AG04450 (cell line): ENCODE data around the gene CYP2J2. TPM values are rescaled to one million over a fixed set of nuclear protein-coding genes. Genes with fewer than 3 reads are reported as not detected.
"Not testable (repeated sequence)": the region's sequence is repeated elsewhere in the genome, so short reads cannot be mapped to it uniquely, and the experiment has no call there.

Source experiments
- CTCF ChIA-PET: fragments of 300-600, 350-600 bp; formaldehyde crosslinking; extraction: SDS; loops from one replicate; lab custom pipeline; 2022; ENCODE audit warnings: antibody characterized with exemption, inconsistent platforms; lab: Charles Lee
- POLR2A ChIA-PET: fragments of 350-600 bp; formaldehyde crosslinking; extraction: SDS; loops from one replicate; lab custom pipeline; 2021; ENCODE audit warnings: antibody characterized with exemption, inconsistent platforms; lab: Yijun Ruan, JAX
- DNase-seq: peaks from one replicate; pipeline ENCODE4 v3.0.0-alpha.2; 2011; ENCODE audit warnings: low read depth, low spot score
- H3K27ac ChIP-seq: one replicate; pipeline ENCODE4 v1.5.1; 2012; ENCODE audit warnings: low read depth, low read length, control low read depth
- H3K27me3 ChIP-seq: one replicate; pipeline ENCODE4 v1.6.0; 2012; ENCODE audit warnings: low read length; ENCODE audit not compliant: control insufficient read depth, insufficient read depth
- H3K4me3 ChIP-seq: 2 replicates; pipeline ENCODE4 v1.5.1; 2011; ENCODE audit warnings: mild to moderate bottlenecking, low read depth, low read length, control low read depth
- H3K9me3 ChIP-seq: 2 replicates; pipeline ENCODE4 v1.5.1; 2012; ENCODE audit warnings: low read length; ENCODE audit not compliant: control insufficient read depth, insufficient read depth
- CTCF ChIP-seq: IDR thresholded peaks from 2 replicates; pipeline ENCODE4 v1.5.1; 2011; ENCODE audit warnings: low read depth, low read length, control low read depth, inconsistent platforms
- polyA plus RNA-seq: library from polyadenylated mRNA; depleted of rRNA; stranded (reverse); fragments of >200 nt; gene quantifications from 2 replicates; pipeline ENCODE4 v1.2.3, GENCODE V29; 2011

Gene CYP2J2
- polyA plus RNA-seq, 1 experiment: 0.10 TPM

DNA sequence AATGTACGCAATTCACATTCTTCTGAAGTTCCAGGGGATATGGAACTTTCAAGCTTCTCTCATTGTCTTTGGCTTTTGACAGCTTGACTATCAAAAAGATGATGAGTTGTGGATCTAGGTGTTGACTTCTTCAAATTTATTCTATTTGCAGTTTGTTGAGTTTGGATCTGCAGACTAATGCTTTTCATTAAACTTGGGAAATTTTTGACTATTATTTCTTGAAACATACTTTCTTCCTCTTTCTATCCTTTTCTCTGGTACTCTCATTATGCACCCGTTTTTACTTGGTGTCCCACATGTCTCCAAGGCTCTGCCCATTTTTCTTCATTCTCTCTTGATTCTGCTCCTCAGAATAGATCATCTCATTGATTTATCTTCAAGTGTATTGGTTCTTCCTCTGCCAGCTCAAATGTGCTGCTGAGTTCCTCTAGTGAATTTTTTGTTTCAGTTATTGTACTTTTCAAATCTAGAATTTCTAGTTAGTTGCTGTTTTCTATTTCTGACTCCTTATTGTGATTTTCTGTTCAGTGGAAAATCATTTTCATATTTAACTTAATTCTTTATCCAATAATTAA lies 49.4 kb downstream of the CYP2J2 start:
- Histone ChIP-seq H3K9me3 (no peaks in the 10 kb centered on the region), H3K27ac (no peak overlapping the region), H3K4me3 (no peak overlapping the region), H3K27me3 (no peaks in the 10 kb centered on the region)
- CTCF ChIA-PET: interaction anchor here (0.5 to 4.9 kb wide), 5 partner anchors 9 to 1137 kb away, joined by 3 to 80 read pairs (median 3); no protein-coding TSS in a partner anchor
- no peak for TF ChIP-seq CTCF
- no peak for DNase-seq
- POLR2A ChIA-PET: no interaction called here

DNA sequence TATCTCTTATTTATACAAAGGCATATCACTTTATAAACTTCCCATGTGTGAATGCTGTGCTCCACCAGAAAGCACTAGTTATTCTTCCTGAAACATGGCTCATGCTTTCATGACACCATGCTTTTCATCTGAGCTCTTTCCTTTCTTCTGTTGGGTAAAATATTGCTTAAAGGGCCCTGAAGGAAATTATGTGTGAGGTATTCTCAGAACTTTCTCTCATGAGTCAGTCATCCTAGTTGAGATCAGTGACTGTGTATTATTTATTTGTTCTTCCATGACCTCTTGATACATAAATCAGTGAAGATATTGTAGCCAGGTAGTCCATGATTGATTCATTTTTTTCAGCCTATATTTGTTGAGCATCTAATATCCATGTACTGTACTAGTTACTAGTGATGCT lies 54.8 kb downstream of the CYP2J2 start:
- POLR2A ChIA-PET: no interaction called here
- CTCF ChIA-PET: no interaction called here
- Histone ChIP-seq H3K27ac (no peak overlapping the region), H3K4me3 (no peak overlapping the region), H3K27me3 (no peaks in the 10 kb centered on the region), H3K9me3 (no peaks in the 10 kb centered on the region)
- no peak for TF ChIP-seq CTCF
- DNase-seq: no peak

GRCh38 chr1:59866462-59866861 lies 60.1 kb downstream of the CYP2J2 start:
- ChIA-PET CTCF (interaction anchor here (0.8 kb wide), 1 partner anchor 12 kb away, joined by 5 read pairs; no protein-coding TSS in a partner anchor), POLR2A (no interaction called here)
- Histone ChIP-seq H3K27me3 (no peaks in the 10 kb centered on the region), H3K27ac (no peak overlapping the region), H3K4me3 (no peak overlapping the region), H3K9me3 (no peaks in the 10 kb centered on the region)
- DNase-seq: no peak
- no peak for TF ChIP-seq CTCF

- H3K4me3 ChIP-seq: no peak overlapping the region
- TF ChIP-seq CTCF: no peak
- H3K27me3 ChIP-seq: peaks cover 4% of the 10 kb centered on the region
- no peak overlapping the region for H3K27ac ChIP-seq
- ChIA-PET POLR2A (no interaction called here), CTCF (interaction anchor here (0.7 to 1.0 kb wide), 2 partner anchors 21 to 89 kb away, joined by 3 read pairs; no protein-coding TSS in a partner anchor)
- H3K9me3 ChIP-seq: no peaks in the 10 kb centered on the region
- DNase-seq: no peak
Observed at GRCh38 chr1:59857679-59858354, 68.8 kb downstream of the CYP2J2 start.

DNA sequence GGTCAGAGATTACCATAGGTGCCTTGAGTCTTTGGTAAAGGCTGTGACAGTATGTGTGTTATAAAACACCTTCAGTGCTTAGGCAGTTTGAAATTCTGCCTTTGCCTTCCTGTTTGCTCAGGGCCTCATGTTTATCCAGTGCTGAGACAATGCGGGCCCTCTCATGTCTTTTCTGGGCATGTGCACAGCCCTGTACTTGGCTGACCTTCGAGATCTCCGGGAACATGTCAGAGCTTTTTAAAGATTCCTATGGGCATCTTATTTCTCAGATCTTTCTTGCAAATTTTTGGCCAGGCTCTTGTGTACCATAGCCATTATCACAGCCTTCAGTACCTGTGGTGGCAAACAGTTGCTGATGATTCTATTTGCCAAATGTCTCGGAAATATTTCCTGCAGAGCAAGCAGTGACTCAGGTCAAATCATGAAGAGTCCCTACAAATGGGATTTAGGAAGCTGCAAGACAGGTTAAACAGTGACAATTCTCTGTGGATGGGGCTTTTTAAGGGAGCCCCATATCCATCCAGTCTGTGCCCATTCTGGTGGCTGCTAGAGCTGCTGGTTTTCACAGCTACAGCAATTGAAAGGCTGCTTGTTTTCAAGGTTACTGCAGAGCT lies 69.7 kb downstream of the CYP2J2 start:
- no peak for DNase-seq
- ChIA-PET CTCF (no interaction called here), POLR2A (no interaction called here)
- peaks cover 4% of the 10 kb centered on the region for H3K27me3 ChIP-seq
- TF ChIP-seq CTCF: no peak
- no peak overlapping the region for H3K27ac ChIP-seq
- no peaks in the 10 kb centered on the region for H3K9me3 ChIP-seq
- H3K4me3 ChIP-seq: no peak overlapping the region

GRCh38 chr1:59855297-59855696 lies 71.3 kb downstream of the CYP2J2 start:
- H3K27ac ChIP-seq, H3K9me3 ChIP-seq, DNase-seq, H3K4me3 ChIP-seq, H3K27me3 ChIP-seq, CTCF ChIA-PET, POLR2A ChIA-PET: not testable (repeated sequence)
